GM21825 (cell line): ENCODE results near the gene RNASET2.
"Not testable (repeated sequence)": the region's sequence is repeated elsewhere in the genome, so short reads cannot be mapped to it uniquely, and the experiment has no call there.

Source experiments
- ATAC-seq: cut with Tn5 transposase; IDR thresholded peaks from one replicate; pipeline ENCODE4 v1.9.1; 2021; ENCODE audit warnings: mild to moderate bottlenecking, moderate library complexity; ENCODE audit not compliant: unreplicated experiment

The RNASET2 gene

GRCh38 chr6:166949528-166950442 is 6.6 kb downstream of the RNASET2 start:
- peak; percentile 0 for ATAC-seq

- not testable (repeated sequence) for ATAC-seq
Observed at GRCh38 chr6:166948724-166949123, 7.6 kb downstream of the RNASET2 start.

GRCh38 chr6:166947251-166947650 is 9.1 kb downstream of the RNASET2 start:
- no peak for ATAC-seq

- ATAC-seq: no peak
Observed at GRCh38 chr6:166946125-166946524, 10.2 kb downstream of the RNASET2 start.

GRCh38 chr6:166944666-166945256 is 11.6 kb downstream of the RNASET2 start:
- ATAC-seq: no peak

- ATAC-seq: no peak
Observed at GRCh38 chr6:166942393-166943168, 13.8 kb downstream of the RNASET2 start.

- no peak for ATAC-seq
Observed at GRCh38 chr6:166940643-166941068, 15.7 kb downstream of the RNASET2 start.

GRCh38 chr6:166939894-166940293 is 16.5 kb downstream of the RNASET2 start:
- ATAC-seq: no peak

- no peak for ATAC-seq
Observed at GRCh38 chr6:166939345-166939744, 17.0 kb downstream of the RNASET2 start.

GRCh38 chr6:166938704-166939103 is 17.6 kb downstream of the RNASET2 start:
- no peak for ATAC-seq

- ATAC-seq: no peak
Observed at GRCh38 chr6:166938150-166938549, 18.2 kb downstream of the RNASET2 start.

- ATAC-seq: no peak
Observed at GRCh38 chr6:166937746-166938145, 18.6 kb downstream of the RNASET2 start.

GRCh38 chr6:166936079-166936787 is 20.1 kb downstream of the RNASET2 start:
- ATAC-seq: no peak

- ATAC-seq: no peak
Observed at GRCh38 chr6:166935353-166935752, 21.0 kb downstream of the RNASET2 start.

- no peak for ATAC-seq
Observed at GRCh38 chr6:166934174-166934573, 22.2 kb downstream of the RNASET2 start.

- no peak for ATAC-seq
Observed at GRCh38 chr6:166933396-166933795, 23.0 kb downstream of the RNASET2 start.

- no peak for ATAC-seq
Observed at GRCh38 chr6:166932616-166933015, 23.7 kb downstream of the RNASET2 start.

- no peak for ATAC-seq
Observed at GRCh38 chr6:166932116-166932515, 24.2 kb downstream of the RNASET2 start.

GRCh38 chr6:166931426-166931970 is 24.9 kb downstream of the RNASET2 start:
- no peak for ATAC-seq

GRCh38 chr6:166930354-166930891 is 25.9 kb downstream of the RNASET2 start:
- no peak for ATAC-seq
